Regular cardiac myocyte (primary cell): ENCODE data around the gene MGAM2. TPM values are rescaled to one million over a fixed set of nuclear protein-coding genes. Genes with fewer than 3 reads are reported as not detected.

Experiments used
- total RNA-seq: library from RNA; depleted of rRNA; stranded (reverse); fragments of >200 nt; gene quantifications from 2 replicates; pipeline ENCODE4 v1.2.3, GENCODE V29; 2014

Gene MGAM2
- not detected in 2 replicates for total RNA-seq

GRCh38 chr7:142111499-142111898 lies at the start of gene MGAM2:
Gene MGAM2 (plus strand): TSS chr7:142111718. CDS start chr7:142116874, 5,156 bp downstream.

GRCh38 chr7:142257958-142258357 lies 146.4 kb downstream of the MGAM2 start, which contains the start of gene PRSS58:
Gene PRSS58 (minus strand): TSS chr7:142258058. CDS start chr7:142257707, 351 bp downstream.

Other genes starting within 250 kb of the MGAM2 start
- gene OR9A4, start 195.3 kb upstream of the MGAM2 start, total RNA-seq = not detected in 2 replicates
- gene CLEC5A, start 164.7 kb upstream of the MGAM2 start, total RNA-seq = not detected in 2 replicates
- not detected in 2 replicates for gene TAS2R38, start 137.9 kb upstream of the MGAM2 start, total RNA-seq
- gene MGAM, start 115.8 kb upstream of the MGAM2 start, total RNA-seq = 2.0 and 4.2 TPM in 2 replicates
- not detected in 2 replicates for gene PRSS58, start 146.3 kb downstream of the MGAM2 start, total RNA-seq